HG03469 (cell line): Measurements from ENCODE around the gene HDGF.
A peak's percentile ranks its signal among the peaks of the same experiment; 100 is the strongest.
"Not testable (repeated sequence)": the region's sequence is repeated elsewhere in the genome, so short reads cannot be mapped to it uniquely, and the experiment has no call there.

Experiments
- ATAC-seq: cut with Tn5 transposase; IDR thresholded peaks from one replicate; pipeline ENCODE4 v1.9.1; 2021; ENCODE audit warnings: mild to moderate bottlenecking, moderate library complexity, moderate number of reproducible peaks; ENCODE audit not compliant: unreplicated experiment

Gene HDGF

DNA sequence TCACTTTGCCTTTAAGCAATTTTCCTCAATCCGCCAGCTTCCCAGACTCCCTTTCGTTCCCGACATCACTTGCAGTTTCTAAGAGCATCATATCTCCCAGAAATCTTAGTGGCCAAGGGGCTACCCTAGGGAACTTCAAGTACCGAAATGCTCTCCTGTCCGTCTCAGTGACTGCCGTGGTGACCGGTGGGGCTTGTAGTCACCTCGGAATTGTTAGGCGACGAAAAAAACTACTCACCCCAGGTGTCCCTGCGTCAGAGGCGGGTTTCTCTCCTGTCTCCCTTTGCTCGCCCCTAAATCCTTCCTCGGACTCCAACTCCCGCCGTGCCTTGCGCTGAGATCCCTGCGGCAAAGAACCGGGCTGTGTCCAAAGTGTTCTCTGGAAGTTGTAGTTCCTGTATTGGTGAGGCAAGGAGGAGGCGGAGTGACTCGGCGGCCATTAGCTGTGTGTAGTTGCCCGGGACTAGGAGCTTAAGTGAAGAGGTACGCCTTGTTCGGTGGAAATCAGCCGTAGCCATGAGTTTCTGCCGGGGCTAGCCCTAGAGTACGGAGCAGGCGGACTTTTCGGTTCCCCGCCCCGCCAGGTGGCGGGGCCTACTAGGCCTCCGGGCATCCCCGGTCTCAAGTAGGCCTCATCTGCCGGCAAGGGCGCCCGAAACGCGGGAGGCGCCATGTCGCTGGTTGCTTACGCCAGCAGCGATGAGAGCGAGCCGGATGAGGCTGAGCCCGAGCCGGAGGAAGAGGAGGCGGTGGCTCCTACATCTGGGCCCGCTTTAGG lies 15.8 kb upstream of the HDGF start, which contains the start of gene PRCC:
Gene PRCC (plus strand): TSS at position 435 of the 778 bp plus-strand sequence. CDS start 237 bp downstream, at position 672.
- ATAC-seq, result peak; percentile 82

DNA sequence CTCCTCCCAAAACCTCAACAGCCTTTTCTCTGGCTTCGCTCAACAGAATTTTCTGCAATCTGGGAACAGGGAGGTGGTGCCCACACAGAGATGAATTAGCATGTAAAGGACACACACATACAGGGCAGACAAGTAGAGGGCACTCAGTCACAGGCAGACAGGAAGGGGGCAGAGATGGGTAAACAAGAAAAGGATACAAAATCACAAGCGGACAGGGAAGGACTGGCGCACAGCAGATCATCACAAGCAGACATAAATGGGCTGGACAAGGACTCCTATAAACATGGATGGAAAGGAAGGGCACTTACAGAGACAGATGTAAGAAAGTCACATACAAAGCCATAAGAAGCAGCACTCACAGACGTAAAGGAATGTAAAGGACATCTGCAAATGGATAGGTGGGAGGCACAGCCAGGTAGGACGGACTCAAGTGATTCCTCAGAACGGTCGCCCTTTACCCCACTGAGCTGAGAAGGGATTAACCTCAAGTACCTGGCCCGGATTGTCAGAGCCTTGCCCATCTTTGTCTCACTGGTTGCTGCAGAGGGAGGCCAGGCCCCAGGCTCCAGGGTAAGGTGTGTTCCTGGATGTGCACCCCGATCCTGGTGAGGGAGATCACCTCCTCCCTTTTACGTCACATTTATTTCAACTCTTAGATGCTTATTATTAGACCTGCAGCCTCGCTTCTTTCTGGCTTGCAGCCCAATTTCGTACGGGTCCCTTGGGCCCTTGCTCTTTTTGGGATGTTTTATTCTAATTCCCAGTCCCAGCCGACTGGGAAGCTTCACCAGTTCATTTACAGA lies 15.0 kb upstream of the HDGF start:
- no peak for ATAC-seq

DNA sequence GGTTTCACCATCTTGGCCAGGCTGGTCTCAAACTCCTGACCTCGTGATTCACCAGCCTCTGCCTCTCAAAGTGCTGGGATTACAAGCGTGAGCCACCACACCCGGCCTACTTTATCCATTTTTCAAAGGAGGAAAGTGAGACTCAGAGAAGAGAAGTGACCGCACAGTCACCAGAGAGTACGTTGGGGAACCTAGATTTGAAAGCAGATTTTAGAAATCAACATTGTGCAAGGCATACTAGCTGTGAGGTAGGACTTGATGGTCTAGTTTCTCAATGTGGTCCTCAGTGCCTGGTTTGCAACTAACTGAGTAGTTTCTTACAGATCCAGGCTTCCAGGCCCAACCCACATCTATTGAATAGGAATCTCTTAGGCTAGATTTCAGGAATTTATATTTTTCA lies 14.2 kb upstream of the HDGF start:
- ATAC-seq, result no peak

DNA sequence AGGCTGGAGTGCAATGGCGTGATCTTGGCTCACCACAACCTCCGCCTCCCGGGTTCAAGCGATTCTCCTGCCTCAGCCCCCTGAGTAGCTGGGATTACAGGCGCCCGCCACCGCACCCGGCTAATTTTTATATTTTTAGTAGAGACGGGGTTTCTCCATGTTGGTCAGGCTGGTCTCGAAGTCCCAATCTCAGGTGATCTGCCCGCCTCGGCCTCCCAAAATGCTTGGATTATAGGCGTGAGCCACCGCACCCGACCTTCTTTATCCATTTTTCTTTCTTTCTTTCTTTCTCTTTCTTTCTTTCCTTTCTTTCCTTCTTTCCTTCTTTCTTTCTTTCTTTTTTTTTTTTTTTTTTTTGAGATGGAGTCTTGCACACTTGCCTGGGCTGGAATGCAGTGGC lies 13.7 kb upstream of the HDGF start:
- ATAC-seq, result not testable (repeated sequence)

DNA sequence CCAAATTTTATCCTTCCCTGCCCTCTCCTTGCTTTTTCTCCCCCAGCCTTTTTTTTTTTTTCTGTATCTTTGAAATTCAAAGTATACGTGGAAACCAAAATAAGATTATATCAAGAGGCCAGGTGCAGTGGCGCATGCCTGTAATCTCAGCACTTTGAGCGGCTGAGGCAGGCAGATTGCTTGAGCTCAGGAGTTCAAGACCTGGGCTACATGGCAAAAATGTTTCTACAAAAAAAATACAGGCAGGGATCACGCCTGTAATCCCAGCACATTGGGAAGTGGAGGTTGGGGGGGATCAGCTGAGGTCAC lies 9.3 kb upstream of the HDGF start:
- no peak for ATAC-seq

DNA sequence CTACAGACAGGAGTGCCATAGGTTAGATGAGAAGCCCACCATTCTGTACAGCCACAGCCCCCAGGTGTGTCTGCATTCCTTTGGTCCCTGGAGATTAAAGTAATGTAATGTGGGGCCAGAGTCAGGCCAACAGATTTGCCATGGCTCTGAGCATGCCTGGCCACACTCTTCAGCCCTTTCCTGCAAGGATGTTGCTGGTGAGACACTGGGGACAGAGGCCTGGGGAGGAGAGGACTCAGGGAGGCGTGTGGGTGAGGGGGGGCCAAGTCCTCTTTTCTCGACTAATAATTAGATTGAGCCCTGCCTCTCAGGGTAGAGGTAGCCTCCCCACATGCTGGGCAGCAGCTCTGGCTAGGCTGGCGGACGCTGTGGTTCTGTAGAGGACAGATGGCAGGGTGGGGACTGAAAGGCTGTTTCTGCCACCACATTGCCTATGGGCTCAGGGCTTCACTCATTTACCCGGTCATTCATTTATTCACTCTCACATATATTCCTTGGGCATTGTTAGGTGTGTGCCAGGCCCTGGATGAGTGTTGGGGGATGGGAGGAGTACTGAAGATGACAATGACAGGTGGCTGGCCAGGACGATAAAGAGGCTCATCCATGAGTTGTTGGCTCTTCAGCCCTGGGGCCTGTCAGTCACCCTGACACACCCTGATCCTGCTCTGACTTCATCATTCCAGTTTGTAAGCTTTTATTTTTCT lies 8.8 kb upstream of the HDGF start:
- ATAC-seq, result no peak

DNA sequence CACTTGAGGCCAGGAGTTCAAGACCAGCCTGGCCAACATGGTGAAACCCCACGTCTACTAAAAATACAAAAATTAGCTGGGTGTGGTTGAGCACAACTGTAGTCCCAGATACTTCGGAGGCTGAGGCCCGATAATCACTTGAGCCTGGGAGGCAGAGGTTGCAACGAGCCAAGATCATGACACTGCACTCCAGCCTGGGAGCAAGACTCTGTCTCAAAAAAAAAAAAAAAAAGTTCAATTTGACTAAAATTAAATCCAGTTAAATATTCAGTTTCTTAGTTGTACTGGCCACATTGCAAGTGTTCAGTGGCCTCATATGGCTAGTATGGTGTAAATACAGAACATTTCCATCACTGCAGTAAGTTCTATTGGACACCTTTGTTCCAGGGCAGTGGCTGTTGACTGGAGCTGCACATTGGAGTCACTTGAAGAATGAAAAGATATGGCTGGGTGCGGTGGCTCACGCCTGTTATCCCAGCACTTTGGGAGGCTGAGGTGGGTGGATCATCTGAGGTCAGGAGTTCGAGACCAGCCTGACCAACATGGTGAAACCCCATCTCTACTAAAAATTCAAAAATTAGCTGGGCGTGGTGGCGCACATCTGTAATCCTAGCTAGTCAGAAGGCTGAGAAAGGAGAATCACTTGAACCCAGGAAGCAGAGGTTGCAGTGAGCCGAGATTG lies 6.2 kb upstream of the HDGF start:
- ATAC-seq, result not testable (repeated sequence)

DNA sequence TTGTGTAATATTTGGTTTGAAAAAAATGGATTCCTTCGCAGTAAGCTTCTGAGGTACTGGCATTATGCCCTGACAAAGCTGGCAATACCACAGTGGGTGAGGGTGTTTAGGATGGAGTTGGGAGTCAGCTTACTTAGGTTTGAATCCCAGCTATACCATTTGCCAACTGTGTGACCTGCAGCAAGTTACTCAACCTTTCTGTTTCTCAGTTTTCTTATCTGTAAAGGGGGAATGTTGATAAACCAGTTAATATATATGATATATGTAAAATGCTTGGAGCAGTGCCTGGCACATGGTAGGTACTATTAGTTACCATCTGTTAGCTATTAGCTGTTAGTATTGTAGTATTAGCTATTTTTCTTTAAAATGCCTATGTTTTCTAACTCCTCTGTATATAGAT lies 4.9 kb upstream of the HDGF start:
- no peak for ATAC-seq

DNA sequence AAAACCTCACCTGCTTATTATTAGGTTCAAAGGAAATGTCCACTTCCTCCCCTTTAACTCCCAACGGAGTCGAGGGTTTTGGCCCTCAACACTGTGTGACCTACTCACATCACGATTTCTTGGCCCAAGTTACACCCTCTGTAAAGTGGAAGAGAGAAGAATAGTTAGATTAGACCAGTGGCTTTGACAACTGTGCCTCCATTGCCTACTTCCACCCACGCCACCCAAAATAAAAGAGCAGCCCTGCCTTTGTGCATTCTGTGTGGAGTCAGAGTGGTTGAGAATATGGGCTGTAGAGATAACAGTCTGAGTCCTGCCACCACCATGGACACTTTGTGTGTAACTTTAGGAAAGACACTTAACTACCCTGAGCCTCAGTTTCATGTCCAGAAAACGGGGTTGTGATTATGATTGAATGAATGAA lies 4.1 kb upstream of the HDGF start:
- no peak for ATAC-seq

DNA sequence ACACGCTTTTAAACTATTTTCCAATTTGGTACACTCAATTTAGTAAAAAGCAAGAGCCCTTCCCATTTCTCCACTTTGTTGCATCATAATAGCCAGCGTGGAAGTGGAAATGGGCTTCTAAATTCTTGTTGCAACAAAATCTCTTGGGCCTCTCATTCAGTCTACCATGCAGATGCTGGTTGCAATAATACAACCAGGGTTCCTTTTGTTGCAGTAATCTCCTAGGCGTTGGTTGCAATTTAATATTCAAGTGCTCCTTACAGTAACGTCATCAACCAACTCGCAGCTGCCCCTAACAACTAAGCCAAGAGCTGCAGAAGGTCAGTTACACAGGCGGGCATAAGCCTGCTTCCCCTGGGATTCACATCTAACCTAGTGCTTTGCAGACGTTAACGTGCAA lies 2.7 kb upstream of the HDGF start:
- ATAC-seq, result no peak

DNA sequence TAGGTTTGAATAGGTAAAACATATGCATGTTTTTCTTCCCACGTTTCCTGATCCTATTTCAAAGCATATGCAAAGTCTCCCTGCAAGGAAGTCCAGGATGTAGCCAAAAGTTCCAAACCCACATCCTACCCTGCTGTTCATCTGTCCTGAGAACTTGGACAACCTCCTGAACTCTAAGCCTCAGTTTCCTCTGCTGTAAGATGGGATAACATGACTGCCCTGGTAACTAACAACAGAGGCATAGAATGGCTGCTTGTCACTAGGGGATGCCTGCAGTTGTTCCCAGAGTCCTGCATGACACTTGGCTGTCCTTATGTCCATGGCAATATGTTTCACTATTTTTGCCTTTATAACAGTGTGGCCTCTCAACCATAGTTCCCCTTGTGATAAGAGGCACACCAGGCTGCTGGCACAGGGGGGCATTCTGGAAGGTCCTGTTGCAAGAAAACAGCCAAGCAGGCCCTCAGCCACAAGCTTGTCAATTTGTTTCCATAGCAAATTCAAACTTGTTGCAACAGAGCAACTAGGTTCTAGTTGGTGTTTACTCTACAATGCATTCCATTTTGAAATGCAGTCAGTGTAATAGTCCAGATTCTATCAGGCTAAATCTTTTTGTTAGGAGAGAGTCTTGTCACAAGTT lies 1.5 kb upstream of the HDGF start:
- no peak for ATAC-seq

DNA sequence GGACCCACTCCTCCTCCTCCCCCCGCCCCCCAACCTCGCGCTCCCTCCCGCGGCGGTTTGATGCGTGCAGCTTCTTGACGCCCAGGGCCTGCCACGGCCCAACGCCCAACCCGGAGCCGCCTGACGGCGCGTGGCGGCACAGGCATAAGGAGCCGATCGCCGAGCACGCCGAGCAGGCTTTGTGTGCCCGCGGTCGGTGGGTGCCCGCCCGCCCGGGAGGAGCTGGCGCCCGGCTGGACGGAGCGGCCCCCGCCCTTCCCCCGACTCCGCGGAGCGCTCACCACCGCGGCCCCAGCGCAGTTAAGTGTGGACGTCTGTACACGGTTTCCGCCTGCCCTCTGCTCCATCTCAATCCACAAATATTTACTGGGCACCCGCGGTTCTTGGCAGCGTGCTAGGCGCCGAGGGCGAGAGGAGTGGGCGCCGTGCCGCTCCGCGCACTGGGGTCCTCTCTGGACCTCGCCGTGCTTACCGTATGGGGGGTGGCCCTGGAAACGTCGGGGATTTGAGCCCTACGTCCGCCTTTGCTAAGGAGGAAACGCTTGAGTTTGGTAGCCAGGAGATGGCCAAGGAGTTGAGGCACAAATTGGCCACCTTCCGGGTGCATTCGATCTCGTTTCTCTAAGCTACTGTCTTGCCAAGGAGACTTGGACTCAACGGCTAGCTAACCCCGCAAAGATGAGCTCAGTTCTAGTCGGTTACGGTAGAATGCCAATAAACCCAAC lies 444 bp upstream of the HDGF start:
- peak; percentile 58 for ATAC-seq

DNA sequence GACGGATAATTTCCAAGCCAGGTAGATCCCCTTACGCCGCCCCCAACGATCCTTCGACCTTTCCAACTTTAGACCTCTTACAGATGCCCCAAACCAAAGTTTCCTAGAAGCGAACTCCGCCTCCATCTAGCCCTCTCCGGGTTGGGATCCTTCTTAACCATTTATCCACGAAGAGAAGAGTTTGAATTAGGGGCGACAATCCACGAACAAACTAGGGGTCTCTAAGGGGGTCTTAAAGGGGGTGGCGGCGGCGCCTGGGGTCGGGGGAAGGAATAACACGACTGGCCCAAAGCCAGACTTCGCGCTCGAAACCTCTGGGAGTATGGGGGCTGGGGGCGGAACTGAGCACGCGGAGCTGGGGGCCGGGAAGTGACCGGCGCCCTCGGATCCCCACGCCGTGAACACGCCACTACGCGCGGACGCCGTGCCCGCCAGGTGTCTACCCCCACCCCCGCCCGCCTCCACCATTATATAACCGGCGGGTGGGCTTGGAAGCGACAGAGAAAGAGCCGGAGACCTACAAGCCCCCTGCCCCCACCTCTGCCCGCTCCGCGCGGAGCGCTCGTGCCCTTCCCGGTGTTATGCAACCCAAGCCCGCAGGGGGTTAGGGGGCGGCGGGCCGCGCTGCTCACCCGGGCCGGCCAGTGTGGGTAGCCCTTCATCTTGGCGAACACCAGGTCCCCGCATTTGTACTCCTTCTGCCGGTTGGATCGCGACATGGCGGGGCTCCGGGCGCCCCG lies 594 bp downstream of the HDGF start:
- ATAC-seq, result no peak

DNA sequence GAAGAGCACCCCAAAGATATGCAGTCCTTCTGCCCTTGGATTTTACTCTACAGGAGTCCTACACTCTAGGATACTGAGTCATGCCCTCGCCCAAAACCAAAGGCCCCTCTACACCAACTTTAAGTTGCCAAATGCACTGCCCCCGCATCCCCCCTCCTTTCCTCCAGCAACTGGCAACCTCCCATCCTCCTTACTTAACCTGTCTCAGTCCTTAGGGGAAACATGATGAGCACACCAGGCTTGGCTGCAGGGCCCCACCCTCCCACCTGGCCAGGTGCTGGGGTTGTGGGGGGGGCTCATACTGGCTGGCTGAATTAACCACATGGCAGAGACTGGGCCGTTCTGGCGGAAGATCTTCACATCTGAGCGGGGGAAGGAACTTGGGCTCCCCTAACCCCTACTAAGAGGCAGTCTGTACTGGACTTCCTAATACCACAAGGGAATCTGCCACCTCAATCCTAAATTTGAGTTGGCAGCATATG lies 1.2 kb downstream of the HDGF start:
- ATAC-seq, result no peak

DNA sequence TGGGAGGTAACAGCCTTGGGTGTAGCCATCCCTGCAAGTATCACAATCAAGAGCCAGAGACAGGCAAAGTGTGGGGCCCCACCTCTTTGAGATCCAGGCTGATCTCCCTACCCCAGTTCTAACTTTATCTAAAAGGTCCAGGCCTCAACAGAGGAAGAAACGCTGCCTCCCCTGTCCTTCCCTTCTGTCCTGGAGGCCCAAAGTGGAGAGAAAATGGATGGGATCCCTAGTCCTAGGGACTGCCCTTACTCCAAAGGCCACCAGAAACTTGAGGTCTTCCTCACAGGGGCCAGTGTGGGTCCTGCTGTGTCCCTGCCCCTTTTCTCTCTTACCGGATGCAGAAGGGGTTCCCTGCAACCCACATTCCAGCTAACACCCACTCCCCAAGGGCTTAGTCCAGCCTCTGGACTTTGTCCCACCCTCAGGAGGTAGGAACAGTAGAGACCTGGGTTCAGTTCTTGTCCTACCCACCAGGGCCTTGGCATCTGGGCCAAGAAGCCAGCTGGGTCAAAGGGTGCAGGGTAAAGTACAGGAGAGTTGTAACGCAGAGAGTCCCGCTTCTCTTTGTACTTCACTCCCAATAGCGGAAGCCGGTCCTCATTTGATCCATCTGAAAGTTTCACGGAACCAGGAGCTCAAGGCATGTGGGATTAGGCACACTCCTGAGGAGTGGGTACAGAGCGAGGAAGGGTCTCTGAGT lies 1.9 kb downstream of the HDGF start:
- no peak for ATAC-seq

DNA sequence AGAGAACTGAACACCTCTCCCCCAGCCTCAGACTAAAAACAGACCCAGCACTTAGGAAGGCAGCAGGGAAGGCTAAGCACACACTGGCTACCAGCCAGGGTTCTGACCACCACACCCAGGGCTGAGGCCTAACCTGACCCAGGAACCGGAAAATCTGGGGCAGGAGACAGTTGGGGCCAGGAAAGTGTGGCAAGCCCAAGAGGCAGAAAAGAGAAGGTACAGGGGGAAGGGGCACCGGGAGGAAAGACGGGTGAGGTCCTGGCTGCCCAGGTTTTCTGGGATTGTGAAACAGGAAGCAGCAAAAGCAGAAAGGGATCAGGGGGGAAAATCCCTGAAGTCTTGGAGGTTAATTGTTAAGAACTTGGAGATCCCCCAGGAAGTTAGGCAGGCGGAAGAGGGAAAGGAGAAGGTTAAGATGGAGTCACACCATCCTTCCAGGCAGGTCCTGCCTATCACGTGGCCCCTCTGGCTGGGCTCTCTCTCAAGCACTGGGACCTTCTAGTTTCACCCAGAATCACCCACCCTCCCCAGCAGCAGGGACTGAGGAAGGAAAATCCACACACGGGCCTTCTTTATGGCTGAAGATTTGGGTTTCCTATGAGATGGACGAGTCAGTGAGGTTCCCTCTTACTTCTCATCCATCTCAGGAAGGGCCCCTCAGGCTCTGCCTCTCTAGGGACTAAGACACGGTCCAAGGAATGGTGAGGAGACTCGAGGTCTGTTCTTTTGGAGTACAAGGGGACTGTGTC lies 2.6 kb downstream of the HDGF start:
- ATAC-seq, result no peak

DNA sequence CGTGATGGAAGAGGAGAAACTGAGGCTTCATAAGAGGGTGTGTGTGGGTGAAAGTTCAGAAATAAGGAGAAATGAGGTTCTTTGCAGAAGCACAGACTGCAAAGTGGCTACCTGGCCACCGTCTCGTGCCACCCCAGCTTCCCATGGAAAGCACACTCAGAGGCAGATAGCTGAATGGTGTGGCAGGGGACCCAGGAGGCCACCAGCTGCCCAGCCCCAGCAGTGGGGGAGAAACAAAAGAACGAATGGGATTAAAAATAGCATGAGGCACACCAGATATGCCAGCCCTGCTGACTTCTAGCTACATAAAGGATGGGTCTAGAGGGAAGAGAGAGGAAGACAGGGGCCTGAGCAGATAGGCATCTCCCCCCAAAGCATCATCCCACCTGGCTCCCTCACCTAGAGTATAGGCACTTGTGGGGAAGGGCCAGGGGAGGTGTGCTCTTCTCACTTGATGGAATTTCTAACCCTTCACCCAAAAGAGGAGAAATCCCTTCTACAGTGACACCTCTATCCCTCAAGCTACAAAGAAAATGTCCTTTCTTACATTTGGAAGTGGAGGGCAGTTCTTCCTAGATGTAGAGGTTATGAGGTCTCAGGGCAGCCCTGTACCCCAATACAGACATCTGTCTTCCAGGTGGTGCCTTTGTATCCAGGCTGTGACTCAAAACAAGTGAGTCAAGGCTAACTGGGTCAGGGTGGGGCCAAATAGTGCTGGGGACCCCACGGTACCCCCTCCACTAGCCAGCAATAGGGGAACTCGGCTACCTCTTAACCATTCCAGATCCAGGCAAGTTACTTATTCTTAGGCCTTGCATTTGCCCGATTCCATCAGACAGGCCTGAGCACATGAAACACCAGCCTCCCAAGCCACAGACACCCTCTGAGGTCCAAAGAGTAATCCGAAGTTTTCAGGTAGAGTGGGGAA lies 3.5 kb downstream of the HDGF start:
- no peak for ATAC-seq
